ENCODE measurements around the gene HNF4A. TPM values are rescaled to one million over a fixed set of nuclear protein-coding genes. Genes with fewer than 3 reads are reported as not detected.
"Not testable (repeated sequence)": the region's sequence is repeated elsewhere in the genome, so short reads cannot be mapped to it uniquely, and the experiment has no call there.

The HNF4A gene
- total RNA-seq, 1 donor = not detected

- Histone ChIP-seq H3K4me2 (ENCODE audit: insufficient read depth, low read length) (peak overlapping the region; percentile 48), H3K4me3 (ENCODE audit: insufficient read depth, low read length) (peak overlapping the region; percentile 51), H3K27me3 (ENCODE audit: insufficient read depth, low read length) (peaks cover 6% of the 10 kb centered on the region), H3K27ac (ENCODE audit: low read depth, low read length) (no peak overlapping the region), H3K4me1 (ENCODE audit: insufficient read depth, low read length) (no peaks in the 10 kb centered on the region), H3K36me3 (ENCODE audit: insufficient read depth, low read length) (no peaks in the 10 kb centered on the region), H4K20me1 (ENCODE audit: insufficient read depth, low read length) (no peaks in the 10 kb centered on the region), H3K9me3 (ENCODE audit: low read depth, low read length) (no peaks in the 10 kb centered on the region), H3K79me2 (ENCODE audit: insufficient read depth, low read length) (no peaks in the 10 kb centered on the region), H2AFZ (ENCODE audit: low read length) (peak overlapping the region; percentile 59)
- no peak for DNase-seq (ENCODE audit: insufficient read length, low spot score, missing footprints)
- TF ChIP-seq CTCF (IDR thresholded peaks at IDR 0.05; ENCODE audit: extremely low read depth, low read depth, low read length) = no peak
These were observed 28.9 kb upstream of the HNF4A start for GRCh38 chr20:44326391-44327159.

- not testable (repeated sequence) for H3K4me3 ChIP-seq (ENCODE audit: insufficient read depth, low read length); DNase-seq (ENCODE audit: insufficient read length, low spot score, missing footprints); H3K4me1 ChIP-seq (ENCODE audit: insufficient read depth, low read length); H3K79me2 ChIP-seq (ENCODE audit: insufficient read depth, low read length); H3K36me3 ChIP-seq (ENCODE audit: insufficient read depth, low read length); H3K27ac ChIP-seq (ENCODE audit: low read depth, low read length); H3K4me2 ChIP-seq (ENCODE audit: insufficient read depth, low read length); H3K9me3 ChIP-seq (ENCODE audit: low read depth, low read length); H3K27me3 ChIP-seq (ENCODE audit: insufficient read depth, low read length); H2AFZ ChIP-seq (ENCODE audit: low read length); H4K20me1 ChIP-seq (ENCODE audit: insufficient read depth, low read length)
These were observed 27.8 kb upstream of the HNF4A start for GRCh38 chr20:44327748-44328147.

- no peaks in the 10 kb centered on the region for H3K4me1 ChIP-seq (ENCODE audit: insufficient read depth, low read length)
- H3K4me2 ChIP-seq (ENCODE audit: insufficient read depth, low read length) = no peak overlapping the region
- no peaks in the 10 kb centered on the region for H4K20me1 ChIP-seq (ENCODE audit: insufficient read depth, low read length)
- H2AFZ ChIP-seq (ENCODE audit: low read length) = no peak overlapping the region
- no peaks in the 10 kb centered on the region for H3K79me2 ChIP-seq (ENCODE audit: insufficient read depth, low read length)
- H3K36me3 ChIP-seq (ENCODE audit: insufficient read depth, low read length) = no peaks in the 10 kb centered on the region
- DNase-seq (ENCODE audit: insufficient read length, low spot score, missing footprints) = no peak
- TF ChIP-seq CTCF (IDR thresholded peaks at IDR 0.05; ENCODE audit: extremely low read depth, low read depth, low read length) = no peak
- H3K27ac ChIP-seq (ENCODE audit: low read depth, low read length) = no peak overlapping the region
- H3K9me3 ChIP-seq (ENCODE audit: low read depth, low read length) = no peaks in the 10 kb centered on the region
- H3K27me3 ChIP-seq (ENCODE audit: insufficient read depth, low read length) = peaks cover 8% of the 10 kb centered on the region
- H3K4me3 ChIP-seq (ENCODE audit: insufficient read depth, low read length) = no peak overlapping the region
These were observed 27.1 kb upstream of the HNF4A start for GRCh38 chr20:44328428-44328827.

GRCh38 chr20:44331201-44331600 lies 24.3 kb upstream of the HNF4A start:
- H3K4me2 ChIP-seq (ENCODE audit: insufficient read depth, low read length) = no peak overlapping the region
- no peaks in the 10 kb centered on the region for H3K9me3 ChIP-seq (ENCODE audit: low read depth, low read length)
- H3K27ac ChIP-seq (ENCODE audit: low read depth, low read length) = no peak overlapping the region
- no peaks in the 10 kb centered on the region for H3K79me2 ChIP-seq (ENCODE audit: insufficient read depth, low read length)
- no peak for DNase-seq (ENCODE audit: insufficient read length, low spot score, missing footprints)
- TF ChIP-seq CTCF (IDR thresholded peaks at IDR 0.05; ENCODE audit: extremely low read depth, low read depth, low read length) = no peak
- no peaks in the 10 kb centered on the region for H3K4me1 ChIP-seq (ENCODE audit: insufficient read depth, low read length)
- no peaks in the 10 kb centered on the region for H4K20me1 ChIP-seq (ENCODE audit: insufficient read depth, low read length)
- no peak overlapping the region for H2AFZ ChIP-seq (ENCODE audit: low read length)
- H3K36me3 ChIP-seq (ENCODE audit: insufficient read depth, low read length) = no peaks in the 10 kb centered on the region
- no peak overlapping the region for H3K4me3 ChIP-seq (ENCODE audit: insufficient read depth, low read length)
- peaks cover 13% of the 10 kb centered on the region for H3K27me3 ChIP-seq (ENCODE audit: insufficient read depth, low read length)
